ENCODE measurements around the gene NBEAL2. TPM values are rescaled to one million over a fixed set of nuclear protein-coding genes. Genes with fewer than 3 reads are reported as not detected.
A peak's percentile ranks its signal among the peaks of the same experiment; 100 is the strongest.
"Not testable (repeated sequence)": the region's sequence is repeated elsewhere in the genome, so short reads cannot be mapped to it uniquely, and the experiment has no call there.

The NBEAL2 gene
- total RNA-seq, 1 experiment from 2014 or later, result 42.7 TPM

DNA sequence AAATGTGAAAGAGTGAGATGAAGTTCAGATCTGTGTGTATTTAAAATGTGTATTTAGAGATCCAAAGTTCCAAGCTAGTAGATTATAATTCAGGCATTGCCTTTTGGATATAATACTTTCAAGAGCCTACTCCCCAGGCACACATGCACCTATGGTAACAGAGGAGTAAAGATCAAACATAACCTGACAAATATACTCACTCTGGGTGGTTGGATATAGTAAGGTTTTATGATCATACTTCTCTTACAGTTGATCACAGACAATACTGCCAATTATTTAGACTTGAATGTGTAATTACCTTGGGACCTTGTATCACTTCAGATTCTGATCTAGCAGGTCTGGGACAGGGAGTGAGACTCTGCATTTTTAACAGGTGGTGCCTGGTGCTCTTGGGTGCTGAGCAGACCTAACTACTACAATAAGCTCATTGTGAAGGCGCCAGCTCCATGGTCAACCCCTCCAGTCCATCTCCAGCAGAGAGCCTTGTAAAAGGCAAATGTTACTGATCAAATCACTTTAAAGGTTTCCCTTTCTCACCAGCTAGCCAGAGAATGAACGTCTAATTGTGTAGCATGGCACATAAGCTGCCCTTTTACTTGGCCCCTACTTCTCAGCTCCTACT lies 55.5 kb downstream of the NBEAL2 start:
- DNase-seq (ENCODE audit: low read depth), result no peak

DNA sequence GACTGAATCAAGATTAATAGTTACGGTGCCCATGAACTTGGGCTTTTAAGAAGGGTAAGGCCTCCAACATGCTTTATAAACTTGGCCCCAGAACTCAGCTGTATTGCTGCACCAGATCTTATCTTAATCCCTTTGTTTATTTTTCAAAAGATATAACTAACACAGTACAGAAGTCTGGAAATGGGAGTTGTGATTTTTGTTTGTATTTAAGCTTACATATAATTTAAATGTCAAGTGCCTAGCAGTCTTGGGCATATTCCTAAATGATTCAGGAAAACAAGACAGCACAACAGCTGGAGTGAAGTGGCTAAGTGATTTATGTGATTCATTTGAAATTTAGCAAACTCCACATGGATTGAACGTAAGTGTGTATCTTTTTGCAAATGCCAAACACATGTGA lies 56.2 kb downstream of the NBEAL2 start:
- no peak for DNase-seq (ENCODE audit: low read depth)

DNA sequence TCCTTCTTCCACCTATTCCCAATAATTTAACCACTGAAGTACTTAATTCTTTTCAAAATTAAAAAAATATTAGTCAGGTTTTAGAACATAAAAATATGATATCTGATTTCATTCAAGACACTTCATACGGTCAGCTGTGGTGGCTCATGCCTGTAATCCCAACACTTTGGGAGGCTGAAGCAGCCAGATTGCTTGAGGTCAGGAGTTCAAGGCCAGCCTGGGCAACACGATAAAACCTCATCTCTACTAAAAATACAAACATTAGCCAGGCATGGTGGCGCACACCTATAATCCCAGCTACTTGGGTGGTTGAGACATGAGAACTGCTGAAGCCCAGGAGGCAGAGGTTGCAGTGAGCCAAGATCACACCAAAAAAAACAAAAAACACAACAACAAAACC lies 56.7 kb downstream of the NBEAL2 start:
- DNase-seq (ENCODE audit: low read depth), result no peak

DNA sequence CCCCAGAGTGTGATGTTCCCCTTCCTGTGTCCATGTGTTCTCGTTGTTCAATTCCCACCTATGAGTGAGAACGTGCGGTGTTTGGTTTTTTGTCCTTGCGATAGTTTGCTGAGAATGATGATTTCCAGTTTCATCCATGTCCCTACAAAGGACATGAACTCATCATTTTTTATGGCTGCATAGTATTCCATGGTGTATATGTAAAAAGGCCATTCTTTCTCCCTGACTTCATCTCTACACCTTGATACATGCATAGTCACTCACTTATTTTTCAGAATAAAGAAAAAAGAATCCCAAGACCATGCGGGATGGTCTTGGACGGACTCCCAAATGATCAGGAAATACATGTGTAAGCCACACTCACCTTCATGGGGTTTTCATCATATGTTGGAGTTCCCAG lies 57.8 kb downstream of the NBEAL2 start:
- DNase-seq (ENCODE audit: low read depth), result not testable (repeated sequence)

DNA sequence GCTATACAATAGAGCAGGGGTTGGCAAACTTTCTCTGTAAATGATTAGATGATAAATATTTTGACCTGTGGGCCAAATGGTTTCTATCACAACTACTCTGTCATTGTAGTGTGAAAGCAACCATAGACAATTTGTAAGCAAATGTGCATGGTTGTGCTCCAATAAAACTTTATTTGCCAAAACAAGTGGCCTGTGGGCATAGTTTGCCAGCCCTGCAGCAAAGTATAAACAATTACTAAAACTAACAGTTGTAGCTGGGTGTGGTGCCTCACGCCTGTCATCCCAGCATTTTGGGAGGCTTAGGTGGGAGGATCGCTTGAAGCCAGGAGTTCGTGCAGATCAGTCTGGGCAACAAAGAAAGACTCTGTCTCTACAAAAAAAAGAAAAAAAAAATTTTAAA lies 61.6 kb downstream of the NBEAL2 start:
- no peak for DNase-seq (ENCODE audit: low read depth)

DNA sequence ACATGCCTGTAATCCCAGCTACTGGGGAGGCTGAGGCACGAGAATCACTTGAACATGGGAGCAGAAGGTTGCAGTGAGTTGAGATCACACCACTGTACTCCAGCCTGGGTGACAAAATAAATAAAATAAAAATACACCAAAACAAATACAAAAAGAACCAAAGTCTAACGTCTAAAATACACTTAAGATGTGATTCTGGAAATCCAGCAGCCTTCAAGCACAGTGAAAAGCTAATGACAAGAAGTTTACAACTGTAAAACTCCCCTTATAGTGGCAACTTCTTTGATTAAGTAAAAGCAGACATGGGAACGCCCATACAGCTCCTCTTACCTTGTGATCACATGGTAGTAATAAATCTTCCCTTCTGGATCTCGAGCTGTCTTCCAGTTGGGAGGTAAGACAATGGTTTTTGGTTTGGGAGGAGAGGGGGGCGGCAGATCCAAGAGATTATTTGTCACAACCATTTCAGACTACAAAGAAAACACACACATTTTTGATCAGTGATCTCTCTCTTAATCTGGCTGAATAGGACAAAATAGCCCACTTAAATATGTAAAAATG lies 62.8 kb downstream of the NBEAL2 start:
- no peak for DNase-seq (ENCODE audit: low read depth)

DNA sequence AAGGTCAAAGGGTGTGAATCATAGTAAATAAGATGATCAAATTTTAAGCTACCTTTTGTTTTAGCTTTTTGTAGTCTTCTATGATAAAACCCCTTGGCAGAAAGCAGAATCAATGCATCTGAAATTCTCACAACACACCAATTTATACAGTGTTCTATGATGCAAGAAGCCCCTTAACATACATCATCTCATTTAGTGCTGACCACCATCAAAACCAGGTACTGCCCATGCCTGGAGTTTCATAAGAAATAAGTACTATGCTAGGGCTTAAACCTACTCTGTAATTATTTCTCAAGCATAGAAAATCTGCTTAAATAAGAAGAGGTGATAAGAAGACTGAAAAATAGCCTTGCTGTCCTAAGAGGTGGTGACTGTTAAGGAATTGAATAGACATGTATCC lies 67.6 kb downstream of the NBEAL2 start:
- no peak for DNase-seq (ENCODE audit: low read depth)

DNA sequence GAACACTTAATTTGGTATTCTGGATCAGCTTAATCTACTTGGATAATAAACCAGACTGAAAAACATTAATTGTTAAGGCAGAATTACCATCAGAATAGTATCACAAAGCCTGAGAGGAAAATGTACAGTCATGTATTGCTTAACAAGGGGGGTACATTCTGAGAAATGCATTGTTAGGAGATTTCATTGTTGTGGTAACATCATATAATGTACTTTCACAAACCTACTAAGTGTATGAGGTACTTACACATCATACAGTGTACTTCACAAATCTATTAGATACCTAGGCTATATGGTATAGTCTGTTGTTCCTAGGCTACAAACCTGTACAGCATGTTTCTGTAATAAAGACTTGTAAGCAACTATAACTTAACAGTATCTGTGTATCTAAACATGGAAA lies 68.2 kb downstream of the NBEAL2 start:
- no peak for DNase-seq (ENCODE audit: low read depth)

DNA sequence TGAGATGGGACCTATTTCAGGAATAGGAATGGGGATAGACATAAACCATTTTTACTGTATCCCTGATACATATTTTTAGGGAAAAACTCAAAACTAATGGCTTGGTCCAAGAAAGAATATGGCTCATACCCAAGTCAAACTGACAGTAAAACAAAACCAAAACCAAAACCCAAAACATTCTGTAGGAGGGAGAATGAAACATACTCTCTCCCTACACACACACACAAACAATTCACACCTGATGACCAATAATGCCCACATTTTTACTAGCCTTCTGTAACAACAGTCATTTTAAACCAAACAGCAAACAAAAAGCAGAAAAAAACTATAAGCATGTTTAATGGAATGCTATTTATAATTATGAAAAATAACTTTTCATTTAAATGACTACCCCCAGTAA lies 74.9 kb downstream of the NBEAL2 start:
- no peak for DNase-seq (ENCODE audit: low read depth)

DNA sequence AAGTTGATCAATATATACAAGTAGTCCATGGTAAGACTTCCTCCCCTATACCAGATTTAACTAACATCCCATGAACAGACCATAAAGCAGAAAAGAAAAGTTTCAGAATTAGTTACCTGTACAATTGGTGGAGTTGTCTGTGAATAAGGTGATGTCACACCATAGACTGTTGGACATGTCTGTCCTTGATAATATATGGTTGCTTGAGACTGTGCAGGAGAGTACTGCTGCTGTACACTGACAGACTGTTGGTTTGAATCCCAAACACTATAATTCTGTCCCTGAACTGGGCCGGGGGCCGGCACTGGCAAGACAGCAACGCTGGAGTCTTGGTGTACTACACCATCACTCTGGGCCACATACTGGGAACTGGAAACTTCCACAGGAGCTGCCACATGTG lies 77.2 kb downstream of the NBEAL2 start:
- no peak for DNase-seq (ENCODE audit: low read depth)

DNA sequence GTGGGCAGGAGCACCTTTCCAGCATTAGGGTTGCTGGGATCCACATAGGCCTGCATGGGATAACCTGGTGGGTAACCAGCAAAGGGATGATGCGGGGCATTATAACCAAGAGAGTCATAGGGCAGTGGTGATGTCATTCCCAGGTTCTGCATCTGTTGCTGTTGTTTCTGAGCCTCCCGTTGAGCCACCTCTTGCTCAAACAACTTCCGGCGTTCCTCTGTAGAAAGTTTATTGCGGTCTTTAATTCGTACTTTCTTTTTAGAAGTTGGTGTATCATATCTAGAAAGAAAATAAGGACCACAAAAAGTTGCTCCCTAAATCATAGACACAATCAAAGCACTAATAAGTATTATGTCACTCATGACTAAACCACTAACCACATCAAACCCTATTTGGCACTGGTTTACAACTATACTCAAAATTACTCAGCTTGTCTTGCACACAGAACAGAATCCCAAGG lies 77.8 kb downstream of the NBEAL2 start:
- peak; percentile 33 for DNase-seq (ENCODE audit: low read depth)

Small RNAs within 50 kb of the gene (small RNA-seq; reads per million reads assigned to genes)
- not detected for gene MRPL57P3

Other genes with a start within 250 kb of the NBEAL2 start
- gene MYL3, start 116.2 kb upstream of the NBEAL2 start, total RNA-seq (2014; rRNA removed; shearing (Covaris generic)), result not detected in 2 replicates
- gene PTH1R, start 101.9 kb upstream of the NBEAL2 start, total RNA-seq (2014; rRNA removed; shearing (Covaris generic)), result 2.6 and 3.1 TPM in 2 replicates
- 38.9 and 40.6 TPM in 2 replicates for gene CCDC12, start 2.9 kb upstream of the NBEAL2 start, total RNA-seq (2014; rRNA removed; shearing (Covaris generic))
- 16.0 and 17.2 TPM in 2 replicates for gene SETD2, start 184.4 kb downstream of the NBEAL2 start, total RNA-seq (2014; rRNA removed; shearing (Covaris generic))